ENCODE data around the gene KPNA5.

KPNA5 gene

GRCh38 chr6:116763048-116763447 is 82.0 kb downstream of the KPNA5 start:
- DNase-seq (ENCODE audit: extremely low read depth, low read depth): no peak
- H3K4me3 ChIP-seq (replicated peaks; ENCODE audit: low read depth, low read length): no peak overlapping the region
- TF ChIP-seq CTCF (IDR thresholded peaks at IDR 0.05; ENCODE audit: low read depth, low read length, missing control alignments): no peak

- TF ChIP-seq CTCF (IDR thresholded peaks at IDR 0.05; ENCODE audit: low read depth, low read length, missing control alignments): no peak
- no peak for DNase-seq (ENCODE audit: extremely low read depth, low read depth)
- H3K4me3 ChIP-seq (replicated peaks; ENCODE audit: low read depth, low read length): peak overlapping the region; percentile 50
Measured at GRCh38 chr6:116763906-116764628, 83.1 kb downstream of the KPNA5 start.

GRCh38 chr6:116764629-116764960 is 83.6 kb downstream of the KPNA5 start:
- H3K4me3 ChIP-seq (replicated peaks; ENCODE audit: low read depth, low read length): peak overlapping the region; percentile 50
- no peak for TF ChIP-seq CTCF (IDR thresholded peaks at IDR 0.05; ENCODE audit: low read depth, low read length, missing control alignments)
- DNase-seq (ENCODE audit: extremely low read depth, low read depth): no peak

GRCh38 chr6:116764961-116765841 is 84.2 kb downstream of the KPNA5 start, which contains the start of gene FAM162B:
Gene FAM162B (minus strand): TSS chr6:116765719. CDS start chr6:116765576, 143 bp downstream.
- no peak for TF ChIP-seq CTCF (IDR thresholded peaks at IDR 0.05; ENCODE audit: low read depth, low read length, missing control alignments)
- H3K4me3 ChIP-seq (replicated peaks; ENCODE audit: low read depth, low read length): peak within 1 kb of the TSS; percentile 50
- DNase-seq (ENCODE audit: extremely low read depth, low read depth): no peak

GRCh38 chr6:116766506-116767176 is 85.6 kb downstream of the KPNA5 start:
- TF ChIP-seq CTCF (IDR thresholded peaks at IDR 0.05; ENCODE audit: low read depth, low read length, missing control alignments): no peak
- no peak for DNase-seq (ENCODE audit: extremely low read depth, low read depth)
- no peak overlapping the region for H3K4me3 ChIP-seq (replicated peaks; ENCODE audit: low read depth, low read length)

GRCh38 chr6:116767715-116768114 is 86.7 kb downstream of the KPNA5 start:
- DNase-seq (ENCODE audit: extremely low read depth, low read depth): no peak
- no peak for TF ChIP-seq CTCF (IDR thresholded peaks at IDR 0.05; ENCODE audit: low read depth, low read length, missing control alignments)
- H3K4me3 ChIP-seq (replicated peaks; ENCODE audit: low read depth, low read length): no peak overlapping the region

All from HFF-Myc (cell line).